ENCODE measurements around the gene SANBR. TPM values are rescaled to one million over a fixed set of nuclear protein-coding genes. Genes with fewer than 3 reads are reported as not detected.

The SANBR gene
- total and polyA plus RNA-seq, 2 of the 13 experiments (the other 11 are each of a cell fraction or from before 2014, with no cell fraction given), result 9.8 to 20.9 TPM

DNA sequence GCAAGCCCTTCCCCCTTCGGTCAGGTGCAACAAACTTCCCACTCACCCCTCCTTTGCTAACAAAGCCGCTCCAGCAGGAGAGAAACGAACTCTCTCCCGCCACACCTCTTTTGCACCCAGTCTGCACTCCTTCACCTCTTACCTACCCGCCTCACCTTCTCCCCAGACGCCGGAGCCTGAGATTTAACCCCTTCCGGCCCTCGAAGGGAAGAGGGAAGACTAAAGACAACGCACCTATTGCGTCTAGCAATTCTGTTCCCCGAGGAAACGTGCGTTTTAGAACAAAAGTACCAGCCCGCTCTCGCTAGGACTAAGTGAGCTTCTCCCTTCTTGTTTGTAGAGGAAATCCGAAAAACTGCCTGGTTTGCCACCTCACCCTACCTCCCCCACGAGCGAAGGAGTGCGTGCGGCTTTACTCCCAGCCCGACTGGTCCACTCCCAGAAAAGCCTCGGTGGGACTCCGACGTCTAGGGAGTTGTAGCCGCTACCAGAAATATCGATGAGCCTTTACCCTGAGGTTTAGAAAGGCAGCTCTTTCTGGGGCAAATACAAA is 48.6 kb upstream of the SANBR start (continued):
- no peak for TF ChIP-seq PHF5A (CRISPR knock-in tag; IDR thresholded peaks at IDR 0.05; ENCODE audit: low read depth, unreplicated experiment)
- TF ChIP-seq ZNF30 (CRISPR knock-in tag; IDR thresholded peaks at IDR 0.05), result no peak
- no peak for TF ChIP-seq ZFYVE20 (CRISPR knock-in tag; IDR thresholded peaks at IDR 0.05; ENCODE audit: borderline replicate concordance, low read depth)
- peak; percentile 41; the same call in 1 of the 2 replicates for TF ChIP-seq ZNF749 (CRISPR knock-in tag; IDR thresholded peaks at IDR 0.05; ENCODE audit: borderline replicate concordance)
- TF ChIP-seq ZNF709 (CRISPR knock-in tag; IDR thresholded peaks at IDR 0.05), result no peak
- TF ChIP-seq SIN3A (IDR thresholded peaks at IDR 0.05; ENCODE audit: borderline replicate concordance, low read depth, low read length), result peak; percentile 87; the same call in 1 of the 2 replicates
- TF ChIP-seq ZMYM4 (CRISPR knock-in tag; IDR thresholded peaks at IDR 0.05), result 0 out of 2 replicates have a peak, but pooled peaks have one; percentile 44
- TF ChIP-seq, protein P1, sequence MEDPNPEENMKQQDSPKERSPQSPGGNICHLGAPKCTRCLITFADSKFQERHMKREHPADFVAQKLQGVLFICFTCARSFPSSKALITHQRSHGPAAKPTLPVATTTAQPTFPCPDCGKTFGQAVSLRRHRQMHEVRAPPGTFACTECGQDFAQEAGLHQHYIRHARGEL (CRISPR knock-in tag; IDR thresholded peaks at IDR 0.05), result no peak
- TF ChIP-seq RFX1 (IDR thresholded peaks at IDR 0.05), result no peak
- TF ChIP-seq, protein P2, sequence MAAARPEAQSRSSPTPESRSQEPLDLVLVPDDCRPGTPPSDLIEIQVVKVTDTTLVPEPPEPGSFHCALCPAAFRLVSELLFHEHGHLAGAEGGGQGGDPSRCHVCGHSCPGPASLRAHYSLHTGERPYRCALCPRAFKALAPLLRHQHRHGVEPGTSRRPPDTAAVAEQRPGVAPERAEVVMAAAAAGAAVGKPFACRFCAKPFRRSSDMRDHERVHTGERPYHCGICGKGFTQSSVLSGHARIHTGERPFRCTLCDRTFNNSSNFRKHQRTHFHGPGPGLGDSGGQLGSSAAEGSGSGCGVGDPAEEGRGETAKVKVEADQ (CRISPR knock-in tag; IDR thresholded peaks at IDR 0.05; ENCODE audit: borderline replicate concordance), result no peak
- TF ChIP-seq CBX1 (IDR thresholded peaks at IDR 0.05; ENCODE audit: low read depth), result no peak
- no peak for TF ChIP-seq SP2 (CRISPR knock-in tag; IDR thresholded peaks at IDR 0.05)
- TF ChIP-seq, protein P3, sequence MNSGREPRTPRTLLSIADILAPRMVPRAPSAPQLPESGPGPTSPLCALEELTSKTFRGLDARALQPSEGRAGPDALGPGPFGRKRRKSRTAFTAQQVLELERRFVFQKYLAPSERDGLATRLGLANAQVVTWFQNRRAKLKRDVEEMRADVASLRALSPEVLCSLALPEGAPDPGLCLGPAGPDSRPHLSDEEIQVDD (CRISPR knock-in tag; IDR thresholded peaks at IDR 0.05; ENCODE audit: borderline replicate concordance), result no peak
- TF ChIP-seq SIX1 (CRISPR knock-in tag; IDR thresholded peaks at IDR 0.05; ENCODE audit: borderline replicate concordance), result no peak
- TF ChIP-seq SIN3B (IDR thresholded peaks at IDR 0.05; ENCODE audit: low read length), result peak; percentile 79; the same call in 1 of the 2 replicates
- no peak for TF ChIP-seq MZF1 (CRISPR knock-in tag; IDR thresholded peaks at IDR 0.05; ENCODE audit: borderline replicate concordance)
- no peak for TF ChIP-seq STAG1 (CRISPR knock-in tag; IDR thresholded peaks at IDR 0.05)
- TF ChIP-seq, protein P4, sequence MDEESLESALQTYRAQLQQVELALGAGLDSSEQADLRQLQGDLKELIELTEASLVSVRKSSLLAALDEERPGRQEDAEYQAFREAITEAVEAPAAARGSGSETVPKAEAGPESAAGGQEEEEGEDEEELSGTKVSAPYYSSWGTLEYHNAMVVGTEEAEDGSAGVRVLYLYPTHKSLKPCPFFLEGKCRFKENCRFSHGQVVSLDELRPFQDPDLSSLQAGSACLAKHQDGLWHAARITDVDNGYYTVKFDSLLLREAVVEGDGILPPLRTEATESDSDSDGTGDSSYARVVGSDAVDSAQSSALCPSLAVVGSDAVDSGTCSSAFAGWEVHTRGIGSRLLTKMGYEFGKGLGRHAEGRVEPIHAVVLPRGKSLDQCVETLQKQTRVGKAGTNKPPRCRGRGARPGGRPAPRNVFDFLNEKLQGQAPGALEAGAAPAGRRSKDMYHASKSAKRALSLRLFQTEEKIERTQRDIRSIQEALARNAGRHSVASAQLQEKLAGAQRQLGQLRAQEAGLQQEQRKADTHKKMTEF (CRISPR knock-in tag; IDR thresholded peaks at IDR 0.05), result peak; percentile 63
- TF ChIP-seq FOXA1 (IDR thresholded peaks at IDR 0.05), result no peak
- no peak for TF ChIP-seq FOXA1 (CRISPR knock-in tag; IDR thresholded peaks at IDR 0.05)
- TF ChIP-seq, protein P5, sequence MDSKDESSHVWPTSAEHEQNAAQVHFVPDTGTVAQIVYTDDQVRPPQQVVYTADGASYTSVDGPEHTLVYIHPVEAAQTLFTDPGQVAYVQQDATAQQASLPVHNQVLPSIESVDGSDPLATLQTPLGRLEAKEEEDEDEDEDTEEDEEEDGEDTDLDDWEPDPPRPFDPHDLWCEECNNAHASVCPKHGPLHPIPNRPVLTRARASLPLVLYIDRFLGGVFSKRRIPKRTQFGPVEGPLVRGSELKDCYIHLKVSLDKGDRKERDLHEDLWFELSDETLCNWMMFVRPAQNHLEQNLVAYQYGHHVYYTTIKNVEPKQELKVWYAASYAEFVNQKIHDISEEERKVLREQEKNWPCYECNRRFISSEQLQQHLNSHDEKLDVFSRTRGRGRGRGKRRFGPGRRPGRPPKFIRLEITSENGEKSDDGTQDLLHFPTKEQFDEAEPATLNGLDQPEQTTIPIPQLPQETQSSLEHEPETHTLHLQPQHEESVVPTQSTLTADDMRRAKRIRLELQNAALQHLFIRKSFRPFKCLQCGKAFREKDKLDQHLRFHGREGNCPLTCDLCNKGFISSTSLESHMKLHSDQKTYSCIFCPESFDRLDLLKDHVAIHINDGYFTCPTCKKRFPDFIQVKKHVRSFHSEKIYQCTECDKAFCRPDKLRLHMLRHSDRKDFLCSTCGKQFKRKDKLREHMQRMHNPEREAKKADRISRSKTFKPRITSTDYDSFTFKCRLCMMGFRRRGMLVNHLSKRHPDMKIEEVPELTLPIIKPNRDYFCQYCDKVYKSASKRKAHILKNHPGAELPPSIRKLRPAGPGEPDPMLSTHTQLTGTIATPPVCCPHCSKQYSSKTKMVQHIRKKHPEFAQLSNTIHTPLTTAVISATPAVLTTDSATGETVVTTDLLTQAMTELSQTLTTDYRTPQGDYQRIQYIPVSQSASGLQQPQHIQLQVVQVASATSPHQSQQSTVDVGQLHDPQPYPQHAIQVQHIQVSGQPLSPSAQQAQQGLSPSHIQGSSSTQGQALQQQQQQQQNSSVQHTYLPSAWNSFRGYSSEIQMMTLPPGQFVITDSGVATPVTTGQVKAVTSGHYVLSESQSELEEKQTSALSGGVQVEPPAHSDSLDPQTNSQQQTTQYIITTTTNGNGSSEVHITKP (CRISPR knock-in tag; IDR thresholded peaks at IDR 0.05; ENCODE audit: low read depth), result peak; percentile 92
- TF ChIP-seq GATAD1 (CRISPR knock-in tag; IDR thresholded peaks at IDR 0.05), result peak; percentile 95
